Measurements from ENCODE around the gene ITPR1. TPM values are rescaled to one million over a fixed set of nuclear protein-coding genes. Genes with fewer than 3 reads are reported as not detected.

The ITPR1 gene
- polyA plus RNA-seq, 1 experiment = 1.4 TPM

DNA sequence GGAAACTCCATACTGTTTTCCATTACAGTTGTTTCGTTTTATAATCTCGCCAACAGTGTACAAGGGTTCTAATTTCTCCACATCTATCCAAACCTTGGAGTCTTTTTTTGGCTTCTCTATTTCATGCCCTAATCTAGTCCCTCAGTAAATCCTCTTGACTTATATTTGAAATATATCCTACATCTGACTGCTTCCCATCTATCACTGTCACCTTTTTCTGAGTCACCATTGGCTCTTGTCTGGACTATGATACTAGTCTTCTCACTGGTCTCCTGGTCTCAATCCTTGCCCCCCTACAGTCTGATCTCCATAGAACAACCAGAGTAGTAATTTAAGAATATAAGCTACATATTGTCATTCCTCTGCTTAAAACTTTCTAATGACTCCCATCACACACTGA lies 80.0 kb downstream of the ITPR1 start:
- TF ChIP-seq, protein P1, sequence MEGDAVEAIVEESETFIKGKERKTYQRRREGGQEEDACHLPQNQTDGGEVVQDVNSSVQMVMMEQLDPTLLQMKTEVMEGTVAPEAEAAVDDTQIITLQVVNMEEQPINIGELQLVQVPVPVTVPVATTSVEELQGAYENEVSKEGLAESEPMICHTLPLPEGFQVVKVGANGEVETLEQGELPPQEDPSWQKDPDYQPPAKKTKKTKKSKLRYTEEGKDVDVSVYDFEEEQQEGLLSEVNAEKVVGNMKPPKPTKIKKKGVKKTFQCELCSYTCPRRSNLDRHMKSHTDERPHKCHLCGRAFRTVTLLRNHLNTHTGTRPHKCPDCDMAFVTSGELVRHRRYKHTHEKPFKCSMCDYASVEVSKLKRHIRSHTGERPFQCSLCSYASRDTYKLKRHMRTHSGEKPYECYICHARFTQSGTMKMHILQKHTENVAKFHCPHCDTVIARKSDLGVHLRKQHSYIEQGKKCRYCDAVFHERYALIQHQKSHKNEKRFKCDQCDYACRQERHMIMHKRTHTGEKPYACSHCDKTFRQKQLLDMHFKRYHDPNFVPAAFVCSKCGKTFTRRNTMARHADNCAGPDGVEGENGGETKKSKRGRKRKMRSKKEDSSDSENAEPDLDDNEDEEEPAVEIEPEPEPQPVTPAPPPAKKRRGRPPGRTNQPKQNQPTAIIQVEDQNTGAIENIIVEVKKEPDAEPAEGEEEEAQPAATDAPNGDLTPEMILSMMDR (IDR thresholded peaks at IDR 0.05; ENCODE audit: insufficient read depth, low read depth, low read length) = no peak
- H3K4me3 ChIP-seq (ENCODE audit: low read depth, low read length) = no peak overlapping the region
- H3K27me3 ChIP-seq (ENCODE audit: control insufficient read depth, insufficient read depth, low read length) = no peaks in the 10 kb centered on the region
- no peak for DNase-seq (ENCODE audit: low read depth)
- H3K36me3 ChIP-seq (ENCODE audit: control insufficient read depth, insufficient read depth, low read length) = no peaks in the 10 kb centered on the region
- CTCF ChIA-PET = no interaction called here
- POLR2A ChIA-PET = no interaction called here

DNA sequence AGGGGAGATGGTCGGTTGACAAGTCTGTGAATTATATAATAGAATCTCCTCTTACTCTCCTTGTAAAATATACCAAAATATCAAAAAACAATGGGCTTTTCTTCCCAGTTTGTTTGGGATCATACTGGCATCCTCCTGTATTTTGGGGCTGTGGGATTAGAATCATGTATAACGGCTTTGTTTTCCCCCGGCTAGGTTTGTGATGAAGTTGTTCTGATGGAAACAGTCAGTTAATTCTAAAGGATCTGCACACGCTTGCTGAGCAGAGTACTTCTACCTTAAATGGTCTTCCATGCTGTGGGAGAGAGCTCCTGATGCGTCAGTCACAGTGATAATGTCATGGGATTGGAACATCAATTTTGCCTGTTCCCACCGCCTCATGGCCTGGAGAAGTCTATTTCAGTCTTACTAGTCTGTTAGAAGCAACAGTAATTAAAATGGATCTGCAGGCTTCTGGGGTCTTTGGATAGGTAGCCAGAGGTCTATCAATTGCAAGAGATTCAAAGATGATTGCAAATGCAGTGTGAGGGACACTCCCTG lies 81.3 kb downstream of the ITPR1 start:
- Histone ChIP-seq H3K36me3 (ENCODE audit: control insufficient read depth, insufficient read depth, low read length) (no peaks in the 10 kb centered on the region), H3K4me3 (ENCODE audit: low read depth, low read length) (no peak overlapping the region), H3K27me3 (ENCODE audit: control insufficient read depth, insufficient read depth, low read length) (no peaks in the 10 kb centered on the region)
- TF ChIP-seq, protein P1 (IDR thresholded peaks at IDR 0.05; ENCODE audit: insufficient read depth, low read depth, low read length) = no peak
- CTCF ChIA-PET = no interaction called here
- DNase-seq (ENCODE audit: low read depth) = no peak
- POLR2A ChIA-PET = no interaction called here

DNA sequence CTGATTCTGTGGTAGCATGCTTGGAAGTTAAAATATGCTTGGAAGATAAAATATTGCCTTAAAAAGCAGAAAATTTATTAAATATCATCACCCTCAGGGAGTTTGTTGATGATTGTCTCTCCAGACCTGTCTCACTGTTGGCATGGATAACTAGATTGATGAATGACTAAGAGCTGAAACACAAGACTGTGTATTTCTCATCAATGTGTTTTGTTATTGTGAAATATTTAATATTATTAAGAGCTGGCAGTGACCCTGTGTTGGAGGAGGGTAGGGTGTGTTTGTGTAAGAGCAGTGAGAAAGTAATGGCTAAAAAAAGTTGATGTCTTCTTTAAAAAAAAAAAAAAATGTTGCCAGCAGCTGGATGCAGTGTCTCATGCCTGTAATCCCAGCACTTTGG lies 82.2 kb downstream of the ITPR1 start:
- TF ChIP-seq, protein P1 (IDR thresholded peaks at IDR 0.05; ENCODE audit: insufficient read depth, low read depth, low read length) = no peak
- ChIA-PET POLR2A (no interaction called here), CTCF (no interaction called here)
- DNase-seq (ENCODE audit: low read depth) = no peak
- H3K27me3 ChIP-seq (ENCODE audit: control insufficient read depth, insufficient read depth, low read length) = no peaks in the 10 kb centered on the region
- no peak overlapping the region for H3K4me3 ChIP-seq (ENCODE audit: low read depth, low read length)
- H3K36me3 ChIP-seq (ENCODE audit: control insufficient read depth, insufficient read depth, low read length) = no peaks in the 10 kb centered on the region

DNA sequence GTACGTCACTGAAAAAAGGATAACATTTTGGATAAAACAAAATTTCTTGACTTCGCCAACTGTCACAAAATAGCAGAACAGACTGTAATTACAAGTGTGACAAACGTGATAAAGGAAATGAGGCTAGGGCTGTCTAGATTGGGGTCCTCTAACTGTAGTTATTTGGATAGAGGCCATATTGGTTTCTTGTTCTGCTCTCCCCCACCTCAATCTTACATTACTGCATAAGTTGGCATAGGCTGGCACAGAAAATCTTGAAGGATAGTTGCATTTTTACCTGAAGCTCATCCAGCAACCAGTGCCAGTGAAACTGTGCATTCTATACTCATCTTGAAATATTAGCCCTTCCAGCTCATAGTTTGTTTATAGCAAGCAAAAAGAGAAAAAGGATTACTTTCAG lies 84.6 kb downstream of the ITPR1 start:
- DNase-seq (ENCODE audit: low read depth) = no peak
- Histone ChIP-seq H3K27me3 (ENCODE audit: control insufficient read depth, insufficient read depth, low read length) (no peaks in the 10 kb centered on the region), H3K36me3 (ENCODE audit: control insufficient read depth, insufficient read depth, low read length) (no peaks in the 10 kb centered on the region), H3K4me3 (ENCODE audit: low read depth, low read length) (no peak overlapping the region)
- ChIA-PET POLR2A (no interaction called here), CTCF (no interaction called here)
- TF ChIP-seq, protein P1 (IDR thresholded peaks at IDR 0.05; ENCODE audit: insufficient read depth, low read depth, low read length) = no peak

DNA sequence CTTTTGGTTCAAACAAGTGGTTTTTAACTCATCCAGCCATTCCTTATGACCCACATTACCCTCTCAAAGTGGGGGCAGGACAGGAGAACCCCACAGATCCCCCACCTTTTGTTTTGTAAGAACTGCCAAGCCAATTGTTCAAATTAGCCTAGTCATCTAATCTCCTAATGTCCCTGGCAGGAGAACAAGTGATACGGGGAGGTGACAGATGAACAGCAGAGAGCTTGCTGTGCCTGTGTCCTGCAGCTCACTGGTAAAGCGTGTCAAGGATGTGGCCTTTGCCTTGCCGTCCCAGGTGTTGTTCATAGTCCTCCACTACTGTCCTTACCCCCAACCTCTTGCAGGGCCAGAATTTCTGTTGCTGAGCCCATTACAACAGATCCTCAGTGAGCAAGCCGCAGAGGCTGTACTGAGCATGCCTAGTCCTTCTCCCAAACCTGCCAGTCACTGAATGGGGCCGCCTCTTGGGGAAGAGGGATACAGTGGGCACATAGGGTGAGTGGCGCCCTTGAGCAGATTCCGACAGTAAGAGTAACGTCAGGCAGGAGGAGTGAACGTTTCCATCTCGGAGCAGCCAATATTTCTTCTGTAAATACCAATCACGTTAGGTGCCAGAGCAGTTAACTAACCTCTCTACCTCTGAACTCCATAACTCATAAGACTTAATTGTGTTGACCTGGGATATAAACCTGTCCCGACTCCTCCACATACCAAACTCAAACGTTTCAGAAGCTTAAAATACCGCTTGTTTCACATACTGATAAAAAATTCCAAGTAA lies 87.4 kb downstream of the ITPR1 start:
- no peak for DNase-seq (ENCODE audit: low read depth)
- ChIA-PET CTCF (no interaction called here), POLR2A (no interaction called here)
- H3K27me3 ChIP-seq (ENCODE audit: control insufficient read depth, insufficient read depth, low read length) = no peaks in the 10 kb centered on the region
- no peaks in the 10 kb centered on the region for H3K36me3 ChIP-seq (ENCODE audit: control insufficient read depth, insufficient read depth, low read length)
- TF ChIP-seq, protein P1 (IDR thresholded peaks at IDR 0.05; ENCODE audit: insufficient read depth, low read depth, low read length) = no peak
- H3K4me3 ChIP-seq (ENCODE audit: low read depth, low read length) = no peak overlapping the region
